ENCODE data around the gene ASCL2.

- TF ChIP-seq CTCF (IDR thresholded peaks at IDR 0.05; ENCODE audit: extremely low read depth in 1 of 2, insufficient read depth in 1 of 2, low read depth in 1 of 2, low read length in 2 of 2): no peak
- no peak for TF ChIP-seq MYC (IDR thresholded peaks at IDR 0.05; ENCODE audit: low read depth, low read length)
Observed at GRCh38 chr11:2273771-2274170, 3.4 kb upstream of the ASCL2 start.

Measured in endothelial cell of umbilical vein (primary cell).